Measurements from ENCODE around the gene DGKB.

Gene DGKB

GRCh38 chr7:14598978-14599377 is 303.6 kb downstream of the DGKB start:
- DNase-seq (ENCODE audit: low read depth in 3 of 3, low spot score in 1 of 3): no peak

GRCh38 chr7:14596421-14596820 is 306.1 kb downstream of the DGKB start:
- no peak for DNase-seq (ENCODE audit: low read depth in 3 of 3, low spot score in 1 of 3)

DNA sequence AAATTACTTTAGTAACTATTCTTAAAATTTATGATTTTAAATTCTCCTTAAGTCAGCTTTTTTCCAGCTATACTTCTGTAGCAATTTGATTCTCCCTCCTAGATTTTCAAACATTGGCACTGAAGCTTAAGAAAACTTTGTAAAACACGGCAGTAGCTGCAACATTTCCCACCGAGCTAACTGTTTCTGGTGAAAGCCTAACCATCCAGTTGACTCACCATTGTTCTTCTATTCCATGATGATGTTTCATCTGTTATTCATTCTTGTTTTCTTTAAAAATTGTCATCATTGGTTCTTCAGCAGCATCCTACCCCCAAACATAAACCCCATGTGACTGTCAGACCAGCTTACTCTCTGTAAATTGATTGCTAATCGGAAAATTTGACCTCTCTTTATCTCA is 312.3 kb downstream of the DGKB start:
- no peak for DNase-seq (ENCODE audit: low read depth in 3 of 3, low spot score in 1 of 3)

DNA sequence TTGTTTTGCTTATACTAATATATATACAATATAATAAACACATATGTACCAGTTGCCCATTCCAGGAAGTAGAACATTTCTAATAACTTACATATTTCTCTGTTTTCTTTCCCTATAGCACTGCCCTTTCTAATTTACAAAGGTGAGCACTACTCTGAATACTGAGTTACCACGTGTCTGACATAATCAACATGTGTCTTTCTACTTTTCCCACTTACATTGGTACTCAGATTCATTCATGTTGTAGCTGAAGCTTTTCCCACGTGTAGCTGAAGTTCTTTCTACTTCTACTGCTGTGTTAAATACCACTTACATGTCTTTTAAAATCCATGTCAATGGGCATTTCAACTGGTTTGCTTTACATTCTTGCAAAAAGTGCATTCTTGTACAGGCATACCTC is 317.3 kb downstream of the DGKB start:
- no peak for DNase-seq (ENCODE audit: low read depth in 3 of 3, low spot score in 1 of 3)

GRCh38 chr7:14583518-14583917 is 319.0 kb downstream of the DGKB start:
- DNase-seq (ENCODE audit: low read depth in 3 of 3, low spot score in 1 of 3): no peak

DNA sequence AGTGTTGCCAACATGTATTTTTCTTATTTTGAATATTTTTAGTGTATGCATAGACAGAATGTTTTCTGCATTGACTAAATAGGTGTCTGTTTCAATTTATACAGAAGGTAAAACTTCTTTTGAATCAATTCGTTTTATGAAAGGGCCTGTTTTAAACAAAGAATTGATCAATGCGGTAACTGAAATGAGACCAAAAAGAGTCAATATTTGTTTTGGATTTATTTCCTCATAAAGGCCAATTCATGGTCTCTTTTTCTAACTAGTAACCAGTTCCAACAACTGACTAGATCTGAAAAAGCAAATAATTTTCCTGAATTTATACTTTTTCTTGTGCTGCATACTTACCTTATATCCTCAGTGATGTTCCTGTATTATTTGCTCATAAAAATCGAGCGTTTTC is 320.5 kb downstream of the DGKB start:
- no peak for DNase-seq (ENCODE audit: low read depth in 3 of 3, low spot score in 1 of 3)

- DNase-seq (ENCODE audit: low read depth in 3 of 3, low spot score in 1 of 3): no peak
Measured at GRCh38 chr7:14579971-14580370, 322.6 kb downstream of the DGKB start.

DNA sequence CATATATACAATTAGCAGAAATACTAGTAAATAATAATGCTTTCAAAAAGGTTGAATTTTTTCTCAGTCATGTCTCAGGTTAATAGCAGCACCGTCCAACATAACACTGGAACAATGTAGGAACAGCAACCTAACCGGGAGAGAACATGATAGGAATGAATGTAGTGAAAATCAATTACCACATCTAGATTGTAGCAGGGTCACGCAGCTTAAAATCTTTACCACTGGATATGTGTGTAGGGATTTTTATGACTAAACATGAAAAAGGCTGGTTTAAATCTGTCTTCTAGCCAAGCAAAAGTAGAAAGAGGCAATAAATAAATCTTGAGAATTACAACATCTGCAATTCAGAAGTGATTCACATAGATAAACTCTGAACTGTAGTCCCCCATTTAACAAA is 326.0 kb downstream of the DGKB start:
- no peak for DNase-seq (ENCODE audit: low read depth in 3 of 3, low spot score in 1 of 3)

DNA sequence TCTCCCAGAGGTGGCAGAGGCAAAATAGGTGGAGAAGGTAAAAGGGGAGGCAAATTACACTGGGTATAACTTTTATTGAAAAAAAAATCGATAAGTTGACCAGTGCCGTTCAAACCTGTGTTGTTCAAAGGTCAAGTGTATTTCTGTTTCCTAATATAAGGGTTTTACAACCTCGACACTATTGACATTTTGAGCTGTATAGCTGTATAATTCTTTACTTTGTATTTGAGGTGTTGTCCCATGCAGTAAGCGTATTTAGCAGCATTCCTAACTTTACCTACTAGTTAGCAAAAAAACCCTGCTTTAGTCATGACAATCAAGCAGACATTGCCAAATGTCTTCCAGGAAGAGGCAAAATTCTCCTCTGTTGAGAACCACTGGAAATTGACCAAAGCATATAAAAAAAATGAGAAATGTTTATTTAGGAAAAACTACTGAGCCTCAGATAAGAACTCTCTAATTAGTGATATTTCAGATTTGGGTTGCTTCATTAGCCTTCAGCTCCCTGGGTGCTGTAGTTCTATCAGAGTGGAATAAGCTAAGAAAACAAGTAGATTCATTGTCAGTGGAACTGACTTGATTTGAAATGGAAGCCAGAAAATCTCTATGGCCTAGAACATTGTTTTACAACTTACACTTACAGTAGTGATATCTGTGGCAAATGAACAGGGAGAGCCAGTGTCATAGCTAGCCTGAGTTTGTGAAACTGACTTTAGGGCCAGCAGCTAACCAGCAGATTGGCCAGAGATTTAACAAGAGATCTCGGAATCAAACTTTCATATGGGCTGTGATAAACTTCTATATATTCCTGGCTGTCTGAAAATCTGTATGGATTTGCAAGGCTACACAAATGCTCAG is 331.6 kb downstream of the DGKB start:
- no peak for DNase-seq (ENCODE audit: low read depth in 3 of 3, low spot score in 1 of 3)

- DNase-seq (ENCODE audit: low read depth in 3 of 3, low spot score in 1 of 3): no peak
Measured at GRCh38 chr7:14552060-14552459, 350.5 kb downstream of the DGKB start.

DNA sequence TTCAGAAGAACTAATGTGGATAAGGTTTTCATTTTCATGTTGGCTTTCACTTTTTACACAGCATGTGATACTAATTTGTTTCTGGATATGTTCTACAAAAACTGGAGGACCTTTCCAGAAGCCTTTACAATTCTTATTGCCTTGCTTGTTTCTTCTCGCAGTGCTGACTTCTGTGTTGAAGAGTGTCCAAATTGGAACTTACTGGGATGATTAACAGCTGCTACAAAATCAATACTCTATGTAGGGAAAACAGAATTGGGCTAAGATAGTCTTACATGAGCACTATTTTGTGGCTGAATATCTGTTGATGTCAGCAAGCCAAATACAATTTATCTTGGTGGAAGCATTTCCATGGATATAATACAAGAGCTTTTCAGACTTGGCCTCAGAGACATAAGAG is 351.2 kb downstream of the DGKB start:
- no peak for DNase-seq (ENCODE audit: low read depth in 3 of 3, low spot score in 1 of 3)

- no peak for DNase-seq (ENCODE audit: low read depth in 3 of 3, low spot score in 1 of 3)
Measured at GRCh38 chr7:14542624-14543023, 359.9 kb downstream of the DGKB start.

DNA sequence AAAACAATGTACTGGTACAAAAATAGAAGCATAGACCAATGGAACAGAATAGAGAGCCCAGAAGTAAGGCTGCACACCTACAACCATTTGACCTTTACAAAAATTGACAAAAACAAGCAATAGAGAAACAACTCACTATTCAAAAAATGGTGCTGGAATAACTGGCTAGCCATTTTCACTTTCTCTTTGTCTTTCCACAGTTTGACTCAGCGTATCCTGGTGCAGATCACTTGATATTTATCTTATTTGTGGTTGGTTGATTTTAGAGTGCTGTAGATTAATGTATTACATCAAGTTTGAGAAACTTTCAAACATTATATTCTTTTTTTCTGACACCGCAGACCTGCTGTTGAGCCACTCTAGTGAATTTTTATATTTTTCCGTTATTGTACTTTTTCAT is 381.4 kb downstream of the DGKB start:
- DNase-seq (ENCODE audit: low read depth in 3 of 3, low spot score in 1 of 3): no peak

DNA sequence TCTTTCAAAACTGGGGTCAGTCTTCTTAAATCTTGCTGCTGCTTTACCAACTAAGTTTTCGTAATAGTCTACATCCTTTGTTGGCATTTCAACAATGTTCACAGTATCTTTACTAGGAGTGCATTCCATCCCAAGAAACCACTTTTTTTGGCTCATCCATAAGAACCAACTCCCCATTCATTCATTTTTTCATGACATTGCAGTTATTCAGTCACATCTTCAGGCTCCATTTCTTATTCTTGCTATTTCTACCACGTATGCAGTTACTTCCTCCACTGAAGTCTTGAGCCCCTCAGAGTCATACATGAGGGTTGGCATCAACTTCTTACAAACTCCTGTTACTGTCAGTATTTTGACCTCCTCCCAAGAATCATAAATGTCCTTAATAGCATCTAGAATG is 392.3 kb downstream of the DGKB start:
- DNase-seq (ENCODE audit: low read depth in 3 of 3, low spot score in 1 of 3): no peak

DNA sequence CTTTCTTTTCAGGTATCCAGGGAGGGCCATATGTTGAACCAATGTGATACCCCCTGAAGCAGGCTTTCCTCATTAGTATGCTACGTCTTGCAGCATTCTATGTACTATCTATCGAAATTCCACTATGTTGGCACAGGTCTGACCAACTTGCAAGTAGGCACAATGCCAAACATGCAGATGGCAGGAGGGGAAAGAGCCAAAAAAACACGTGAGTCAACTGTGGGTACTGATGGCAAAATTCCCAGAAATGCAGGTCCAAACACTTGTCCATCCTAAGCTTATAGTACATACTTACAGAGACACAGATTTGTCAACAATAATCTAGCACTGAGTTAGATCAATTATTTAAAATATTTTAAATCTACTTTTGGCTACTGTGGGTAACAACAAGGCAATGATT is 394.9 kb downstream of the DGKB start:
- DNase-seq (ENCODE audit: low read depth in 3 of 3, low spot score in 1 of 3): no peak

GRCh38 chr7:14505906-14506305 is 396.6 kb downstream of the DGKB start:
- DNase-seq (ENCODE audit: low read depth in 3 of 3, low spot score in 1 of 3): no peak

DNA sequence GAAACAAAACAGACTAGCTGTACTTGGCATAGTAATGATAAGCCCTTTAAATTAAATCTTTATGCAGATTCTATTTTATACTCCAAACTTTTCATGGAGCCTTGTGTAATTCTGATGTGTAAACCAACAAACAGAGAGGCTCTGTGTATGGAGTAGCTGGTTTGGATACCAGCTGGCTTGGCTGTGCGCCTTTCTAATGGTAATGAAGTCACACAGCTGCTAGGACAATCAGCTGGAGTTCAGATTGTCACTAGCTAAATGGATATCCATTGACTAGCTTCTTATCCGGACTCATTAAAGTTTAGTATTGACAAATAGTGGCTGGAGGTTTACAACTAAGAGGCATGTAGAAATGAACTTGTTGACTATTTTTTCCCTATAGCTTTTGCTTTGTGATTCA is 398.4 kb downstream of the DGKB start:
- DNase-seq (ENCODE audit: low read depth in 3 of 3, low spot score in 1 of 3): no peak

DNA sequence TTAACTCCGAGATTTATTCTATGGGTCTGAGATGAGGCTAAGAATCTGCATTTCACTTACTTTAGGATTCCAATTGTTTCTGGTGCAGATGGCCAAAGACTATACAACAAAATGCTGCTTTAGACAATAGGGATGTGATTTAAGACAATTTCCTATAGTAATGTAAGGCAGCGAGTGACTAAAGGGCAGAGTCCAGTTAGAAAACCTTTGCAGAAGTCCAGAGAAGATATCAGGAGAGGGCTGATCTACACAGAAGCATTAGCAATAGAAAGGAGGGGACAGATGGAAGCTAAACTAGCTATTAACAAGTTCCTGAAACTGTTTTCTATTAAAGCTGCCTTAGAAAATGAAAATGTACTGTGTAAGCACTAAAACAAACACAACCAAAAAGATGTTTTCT is 398.9 kb downstream of the DGKB start:
- no peak for DNase-seq (ENCODE audit: low read depth in 3 of 3, low spot score in 1 of 3)

DNA sequence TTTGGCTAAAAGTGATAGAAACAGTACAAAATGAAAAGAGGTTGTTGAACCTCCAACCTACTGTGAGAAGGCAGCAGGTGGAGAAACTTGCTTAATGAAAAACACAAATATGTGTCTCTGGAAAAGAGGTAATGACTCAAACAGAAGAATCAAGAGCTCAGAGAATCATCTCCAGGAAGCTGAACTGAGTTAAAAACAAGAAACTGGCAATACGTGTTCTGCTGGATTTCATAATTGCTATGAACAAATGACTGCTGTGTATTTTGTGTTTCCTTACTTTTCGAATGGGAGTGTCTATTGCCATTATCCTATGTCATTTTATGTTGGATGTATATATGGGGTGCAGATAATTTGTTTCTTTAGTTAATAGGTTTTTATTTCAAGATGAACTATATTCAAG is 401.1 kb downstream of the DGKB start:
- no peak for DNase-seq (ENCODE audit: low read depth in 3 of 3, low spot score in 1 of 3)

DNA sequence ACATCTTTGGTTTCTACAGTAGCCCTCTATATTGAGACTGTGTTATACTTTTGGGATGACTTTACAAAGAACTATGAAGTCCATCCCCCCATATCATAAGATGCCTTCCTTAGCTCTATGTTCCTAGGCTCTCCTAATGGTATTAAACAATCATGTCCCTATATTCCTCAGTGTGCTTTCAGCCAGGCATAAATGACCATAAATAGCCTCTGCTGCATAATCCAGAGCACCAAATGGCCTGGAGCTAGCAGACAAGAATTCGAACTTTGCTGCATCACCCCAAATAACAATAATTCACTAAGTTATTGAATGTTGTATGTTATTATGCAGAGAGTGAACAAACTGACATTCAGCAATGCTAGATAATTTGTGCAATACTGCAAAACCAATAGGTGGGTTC is 405.2 kb downstream of the DGKB start:
- DNase-seq (ENCODE audit: low read depth in 3 of 3, low spot score in 1 of 3): no peak

DNA sequence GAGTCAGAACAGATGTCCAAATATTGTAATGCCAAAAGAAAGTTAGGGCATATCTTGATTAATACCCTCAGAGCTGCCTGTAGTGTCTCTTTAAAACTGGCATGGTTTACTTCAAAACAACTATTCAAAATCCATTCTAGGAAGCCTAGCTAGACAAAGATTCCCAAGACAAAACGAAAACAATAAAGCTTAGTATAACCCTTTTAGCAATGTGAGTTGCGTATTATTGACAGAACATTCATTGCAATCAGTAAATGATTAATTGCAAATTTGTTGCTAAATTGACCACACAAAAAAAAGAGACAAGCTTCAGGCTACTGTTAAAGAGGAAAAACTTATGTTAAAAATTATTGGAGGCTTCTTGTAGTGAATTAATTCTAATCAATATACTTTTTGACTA is 406.9 kb downstream of the DGKB start:
- no peak for DNase-seq (ENCODE audit: low read depth in 3 of 3, low spot score in 1 of 3)

- DNase-seq (ENCODE audit: low read depth in 3 of 3, low spot score in 1 of 3): no peak
Measured at GRCh38 chr7:14487701-14488395, 414.7 kb downstream of the DGKB start.

DNA sequence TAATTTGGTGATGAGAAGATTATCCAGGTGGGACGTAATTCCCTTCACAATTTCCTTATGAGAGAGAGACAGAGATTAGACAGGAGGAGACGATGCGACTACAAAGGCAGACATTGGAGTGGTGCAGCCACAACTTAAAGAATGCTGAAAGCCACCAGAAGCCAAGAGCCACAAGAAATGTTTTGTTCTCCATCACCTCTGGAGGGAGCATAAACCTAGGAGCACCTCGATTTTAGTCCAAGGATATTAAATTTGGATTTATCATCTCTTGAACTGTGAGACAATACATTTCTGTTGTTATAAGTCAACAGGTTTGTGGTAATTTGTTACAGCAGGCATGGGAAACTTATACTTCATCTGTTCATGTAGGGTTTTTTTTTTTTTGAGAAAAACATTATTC is 418.9 kb downstream of the DGKB start:
- no peak for DNase-seq (ENCODE audit: low read depth in 3 of 3, low spot score in 1 of 3)

Measured in stimulated activated CD4-positive, alpha-beta T cell treated with anti-CD3 and anti-CD28 coated beads, TNF-alpha, amount 100 ng/mL, for 1 hour (primary cell).